C1 segment of cervical spinal cord (tissue), 14 donors: Measurements from ENCODE around the gene REXO1.

Experiments used
- DNase-seq, 14 donors: peaks; one replicate each; lab custom pipeline; 2025; lab: John Stamatoyannopoulos, UW

REXO1 gene

DNA sequence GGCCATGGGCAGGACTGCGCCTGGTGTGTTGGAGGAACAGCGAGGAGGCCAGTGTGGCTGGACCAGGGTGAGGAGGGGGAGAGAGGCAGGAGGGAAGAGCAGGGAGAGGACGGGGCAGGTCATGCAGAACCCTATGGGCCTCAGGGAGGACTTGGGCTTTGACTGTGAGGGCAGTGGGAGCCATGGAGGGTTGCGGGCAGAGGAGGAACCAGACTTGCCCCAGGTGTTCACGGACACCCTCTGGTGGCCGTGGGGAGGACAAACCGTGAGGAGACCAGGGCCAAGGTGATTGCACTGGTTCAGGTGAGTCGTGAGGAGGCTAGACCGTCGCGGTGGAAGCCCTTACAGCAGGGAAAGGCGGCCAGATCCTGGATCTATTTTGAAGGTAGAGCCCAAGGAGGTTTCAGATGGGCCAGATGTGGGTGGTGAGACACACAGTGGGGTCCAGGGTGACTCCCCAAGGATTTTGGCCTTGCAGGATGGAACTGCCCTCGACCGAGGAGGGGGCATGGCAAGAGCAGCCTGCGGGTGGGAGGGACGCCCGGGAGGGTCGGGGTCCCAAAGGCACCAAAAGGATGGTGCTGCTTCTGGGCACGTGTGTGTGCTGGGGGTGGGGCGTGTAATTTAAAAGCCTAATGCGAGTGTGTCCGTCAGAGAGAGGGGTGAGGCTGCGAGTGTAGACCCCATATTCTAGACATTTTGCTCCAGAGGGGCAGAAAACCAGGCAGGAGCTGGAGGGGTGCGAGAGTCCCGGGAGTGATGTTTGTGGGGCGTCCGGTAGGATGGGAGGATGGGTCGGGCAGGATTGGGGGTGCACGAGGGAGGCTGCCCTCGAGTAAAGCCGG is 2.7 kb upstream of the REXO1 start:
- DNase-seq: no peak

GRCh38 chr19:1849886-1850398 is 1.7 kb upstream of the REXO1 start:
- DNase-seq: no peak

GRCh38 chr19:1849132-1849474 is 820 bp upstream of the REXO1 start:
- DNase-seq: no peak

- DNase-seq: peak in 1 of 14 donors; percentile 34
Observed at GRCh38 chr19:1847684-1848398, 442 bp downstream of the REXO1 start.

GRCh38 chr19:1847348-1847683 is 967 bp downstream of the REXO1 start:
- DNase-seq: no peak

DNA sequence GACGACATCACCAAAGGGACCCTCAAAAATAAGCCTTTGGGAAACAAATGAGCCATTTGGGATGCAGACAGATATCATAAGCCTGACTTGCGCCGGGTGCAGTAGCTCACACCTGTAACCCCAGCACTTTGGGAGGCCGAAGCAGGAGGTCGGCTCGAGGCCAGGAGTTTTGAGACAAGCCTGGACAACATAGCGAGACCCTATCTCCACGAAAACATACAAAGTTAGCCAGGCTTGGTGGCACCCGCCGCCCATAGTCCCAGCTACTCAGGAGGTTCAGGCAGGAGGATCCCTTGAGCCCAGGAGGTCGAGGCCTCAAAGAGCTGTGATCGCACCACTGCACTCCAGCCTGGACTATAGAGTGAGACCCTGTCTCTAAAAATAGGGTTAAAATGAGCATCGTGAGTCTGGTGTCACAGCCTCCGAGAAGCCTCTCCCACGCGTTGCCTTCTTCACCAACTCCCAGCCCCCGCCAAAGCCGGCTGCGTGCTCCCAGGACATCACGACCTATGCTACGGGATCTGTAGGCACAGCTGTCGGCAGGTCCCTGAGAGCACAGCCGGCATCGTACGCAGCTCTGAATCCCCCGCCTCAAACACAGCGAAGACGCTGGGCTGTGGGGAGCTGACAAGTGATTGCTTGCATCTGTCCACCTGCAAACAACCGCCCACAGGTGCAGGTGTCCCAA is 1.6 kb downstream of the REXO1 start:
- no peak for DNase-seq

- no peak for DNase-seq
Observed at GRCh38 chr19:1845642-1846041, 2.6 kb downstream of the REXO1 start.

- DNase-seq: no peak
Observed at GRCh38 chr19:1845125-1845515, 3.2 kb downstream of the REXO1 start.

- no peak for DNase-seq
Observed at GRCh38 chr19:1844513-1845124, 3.7 kb downstream of the REXO1 start.

- no peak for DNase-seq
Observed at GRCh38 chr19:1843646-1844394, 4.5 kb downstream of the REXO1 start.

GRCh38 chr19:1843116-1843515 is 5.2 kb downstream of the REXO1 start:
- DNase-seq: no peak

GRCh38 chr19:1841209-1841924 is 6.9 kb downstream of the REXO1 start:
- DNase-seq: no peak

DNA sequence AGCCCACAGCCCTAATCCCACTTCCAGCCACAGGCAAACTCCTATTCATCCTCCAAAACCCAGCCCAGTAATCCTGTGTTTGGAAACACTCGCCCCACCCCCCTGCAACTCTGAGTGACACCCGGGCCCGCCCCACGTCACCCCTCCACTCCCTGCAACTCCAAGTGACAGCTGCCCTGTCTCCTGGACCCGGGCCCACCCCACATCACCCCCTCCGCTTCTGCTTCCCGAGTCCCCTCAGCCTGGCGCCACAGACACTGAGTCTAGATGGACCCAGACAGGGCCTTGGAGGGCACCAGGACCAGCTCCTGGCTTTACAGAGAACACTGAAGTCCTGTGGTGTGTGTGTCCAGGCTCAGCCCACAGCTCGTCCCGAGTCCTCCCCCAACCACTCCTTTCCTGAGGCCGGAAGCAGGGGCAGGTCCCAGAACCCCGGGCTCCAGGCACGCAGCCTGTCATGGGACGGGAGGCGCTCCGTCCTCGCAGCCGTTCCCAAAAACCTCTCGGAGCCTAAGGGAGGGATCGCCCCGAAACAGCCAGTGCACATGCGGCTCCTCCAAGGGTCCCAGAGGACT is 7.7 kb downstream of the REXO1 start:
- no peak for DNase-seq

DNA sequence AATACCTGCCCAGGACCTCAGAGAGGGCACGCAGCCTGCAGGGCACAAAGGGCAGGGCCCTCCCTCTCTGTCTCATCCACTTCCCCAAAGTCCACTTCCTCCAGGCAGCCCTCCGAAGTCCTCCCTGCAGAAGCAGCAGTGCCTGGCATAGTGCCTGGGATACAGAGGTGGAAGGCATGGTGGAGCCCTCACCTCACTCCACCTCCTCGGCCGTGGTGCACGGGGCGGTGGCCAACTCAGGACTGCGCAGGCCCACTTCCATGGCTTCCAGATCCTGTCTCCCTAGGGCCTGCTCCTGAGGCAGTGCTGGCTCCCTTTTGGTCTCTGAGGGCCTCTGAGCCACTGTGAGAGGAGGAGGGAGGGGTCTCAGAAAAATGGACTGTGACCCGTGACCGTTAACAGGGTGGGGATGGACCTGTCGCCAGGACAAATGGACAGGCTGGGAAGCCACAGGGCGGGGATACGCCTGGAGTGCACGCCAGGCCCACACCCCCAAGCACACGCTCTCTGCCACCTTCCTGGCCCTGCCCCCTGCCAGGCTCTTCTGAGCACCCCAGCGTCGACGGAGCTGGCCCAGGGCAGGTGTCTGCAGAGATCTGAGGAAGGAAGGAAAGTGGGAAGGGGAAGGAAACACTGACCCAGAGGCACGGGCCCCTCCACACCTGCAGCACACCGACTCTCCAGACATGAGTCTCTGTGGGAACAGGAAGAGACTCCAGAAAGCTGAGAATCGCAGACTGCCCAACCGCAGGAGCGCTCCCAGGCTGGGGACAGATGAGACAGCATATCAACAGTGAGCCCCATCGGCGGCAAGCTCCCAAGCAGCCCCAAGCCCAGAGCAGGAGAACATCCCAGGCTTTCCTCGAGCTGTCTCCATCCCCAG is 8.4 kb downstream of the REXO1 start:
- DNase-seq: no peak

- peak in 1 of 14 donors; percentile 24 for DNase-seq
Observed at GRCh38 chr19:1837625-1838105, 10.6 kb downstream of the REXO1 start.

- DNase-seq: no peak
Observed at GRCh38 chr19:1837222-1837565, 11.1 kb downstream of the REXO1 start.

DNA sequence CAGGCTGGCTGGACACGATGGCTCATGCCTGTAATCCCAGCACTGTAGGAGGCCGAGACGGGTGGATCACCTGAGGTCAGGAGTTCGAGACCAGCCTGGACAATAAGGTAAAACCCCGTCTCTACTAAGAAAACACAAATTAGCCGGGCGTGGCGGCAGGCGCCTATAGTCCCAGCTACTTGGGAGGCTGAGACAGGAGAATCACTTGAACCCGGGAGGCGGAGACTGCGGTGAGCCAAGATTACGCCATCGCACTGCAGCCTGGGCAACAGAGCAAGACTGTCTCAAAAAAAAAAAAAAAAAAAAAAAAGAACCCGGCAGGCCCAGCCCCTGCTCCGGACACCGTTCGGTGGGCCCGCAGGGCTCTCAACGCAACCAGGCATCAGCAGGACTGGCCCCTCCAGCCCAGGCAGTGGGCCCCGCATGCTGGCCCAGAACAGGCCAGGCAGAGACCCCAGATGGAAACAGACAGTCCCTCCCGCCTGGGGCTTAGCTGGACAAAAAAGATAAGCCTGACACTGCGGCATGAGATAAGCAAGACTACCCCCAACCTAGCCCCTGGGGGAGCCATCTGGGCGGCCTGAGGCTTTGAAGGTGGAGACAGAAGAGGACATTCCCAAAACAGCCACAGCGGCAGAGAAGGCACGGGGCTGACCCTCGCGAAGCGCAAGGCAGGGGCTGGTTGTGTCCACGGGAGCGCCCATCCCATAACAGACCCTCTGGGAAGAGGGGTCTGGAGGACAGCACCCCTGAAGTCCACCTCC is 11.6 kb downstream of the REXO1 start:
- DNase-seq: no peak

DNA sequence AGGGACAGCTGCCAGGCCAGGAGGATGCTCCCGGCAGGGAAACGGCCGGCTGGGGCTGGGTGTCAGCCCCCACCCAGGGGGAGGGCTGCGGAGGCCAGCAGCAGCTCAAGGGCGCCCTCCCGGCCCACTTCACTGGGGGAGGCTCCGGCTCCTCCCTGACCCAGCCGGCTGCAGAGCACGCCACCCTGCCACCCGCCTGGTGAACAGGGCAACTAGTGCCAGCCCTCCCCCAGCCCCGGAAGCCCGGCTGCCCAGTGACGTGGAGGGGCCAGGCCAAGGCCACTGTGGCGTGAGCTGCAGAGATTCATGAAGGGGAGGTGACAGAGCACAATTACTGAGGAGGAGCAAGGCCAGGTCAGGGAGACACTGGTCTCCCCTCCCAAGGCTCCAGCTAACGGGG is 14.7 kb downstream of the REXO1 start:
- DNase-seq: peak in 10 of 14 donors; percentile 4 to 78 (median 34)
